ENCODE data around the gene UNC93A. TPM values are rescaled to one million over a fixed set of nuclear protein-coding genes. Genes with fewer than 3 reads are reported as not detected.

The UNC93A gene
- total RNA-seq, 1 donor from 2014 or later = not detected

- no peak overlapping the region for H3K27ac Mint-ChIP-seq (ENCODE audit: unreplicated experiment)
- no peak overlapping the region for H3K4me3 Mint-ChIP-seq (ENCODE audit: unreplicated experiment)
- peaks cover 8% of the 10 kb centered on the region for H3K27me3 Mint-ChIP-seq (ENCODE audit: unreplicated experiment)
- TF ChIP-seq CTCF (IDR thresholded peaks at IDR 0.05; ENCODE audit: unreplicated experiment) = no peak
- no peak for DNase-seq (ENCODE audit: low spot score)
- H3K9me3 Mint-ChIP-seq (ENCODE audit: unreplicated experiment) = no peaks in the 10 kb centered on the region
- peaks cover 3% of the 10 kb centered on the region for H3K4me1 Mint-ChIP-seq (ENCODE audit: unreplicated experiment)
- H3K36me3 Mint-ChIP-seq (ENCODE audit: low read depth, unreplicated experiment) = no peaks in the 10 kb centered on the region
Observed at GRCh38 chr6:167300902-167301777, 10.0 kb downstream of the UNC93A start.

GRCh38 chr6:167302074-167302473, 11.0 kb downstream of the UNC93A start:
- no peak for TF ChIP-seq CTCF (IDR thresholded peaks at IDR 0.05; ENCODE audit: unreplicated experiment)
- Mint-ChIP-seq H3K4me1 (ENCODE audit: unreplicated experiment) (peaks cover 3% of the 10 kb centered on the region), H3K27ac (ENCODE audit: unreplicated experiment) (no peak overlapping the region), H3K9me3 (ENCODE audit: unreplicated experiment) (no peaks in the 10 kb centered on the region), H3K36me3 (ENCODE audit: low read depth, unreplicated experiment) (no peaks in the 10 kb centered on the region), H3K4me3 (ENCODE audit: unreplicated experiment) (no peak overlapping the region), H3K27me3 (ENCODE audit: unreplicated experiment) (peaks cover 3% of the 10 kb centered on the region)
- DNase-seq (ENCODE audit: low spot score) = no peak

- Mint-ChIP-seq H3K4me1 (ENCODE audit: unreplicated experiment) (peaks cover 6% of the 10 kb centered on the region), H3K9me3 (ENCODE audit: unreplicated experiment) (no peaks in the 10 kb centered on the region), H3K27me3 (ENCODE audit: unreplicated experiment) (peaks cover 8% of the 10 kb centered on the region), H3K27ac (ENCODE audit: unreplicated experiment) (no peak overlapping the region), H3K4me3 (ENCODE audit: unreplicated experiment) (no peak overlapping the region), H3K36me3 (ENCODE audit: low read depth, unreplicated experiment) (peaks cover 3% of the 10 kb centered on the region)
- no peak for TF ChIP-seq CTCF (IDR thresholded peaks at IDR 0.05; ENCODE audit: unreplicated experiment)
- DNase-seq (ENCODE audit: low spot score) = no peak
Observed at GRCh38 chr6:167302796-167303195, 11.7 kb downstream of the UNC93A start.

GRCh38 chr6:167303675-167304625, 12.8 kb downstream of the UNC93A start:
- H3K27ac Mint-ChIP-seq (ENCODE audit: unreplicated experiment) = no peak overlapping the region
- H3K4me1 Mint-ChIP-seq (ENCODE audit: unreplicated experiment) = peaks cover 6% of the 10 kb centered on the region
- TF ChIP-seq CTCF (IDR thresholded peaks at IDR 0.05; ENCODE audit: unreplicated experiment) = no peak
- no peaks in the 10 kb centered on the region for H3K9me3 Mint-ChIP-seq (ENCODE audit: unreplicated experiment)
- H3K4me3 Mint-ChIP-seq (ENCODE audit: unreplicated experiment) = no peak overlapping the region
- no peak for DNase-seq (ENCODE audit: low spot score)
- H3K36me3 Mint-ChIP-seq (ENCODE audit: low read depth, unreplicated experiment) = peaks cover 3% of the 10 kb centered on the region
- H3K27me3 Mint-ChIP-seq (ENCODE audit: unreplicated experiment) = peaks cover 8% of the 10 kb centered on the region

Measured in endothelial cell (in vitro differentiated cells).